ENCODE data around the gene GOLGA1. TPM values are rescaled to one million over a fixed set of nuclear protein-coding genes. Genes with fewer than 3 reads are reported as not detected.

The GOLGA1 gene
- total and polyA plus RNA-seq, 9 of the 15 experiments (the other 6 are each of a cell fraction or from before 2014, with no cell fraction given) = 2.9 to 15.9 (median 8.5) TPM

GRCh38 chr9:124861342-124862229, 79.3 kb downstream of the GOLGA1 start, which contains the start of the genes ARPC5L and RPL35 (continued):
- no peak for TF ChIP-seq NFATC3 (IDR thresholded peaks at IDR 0.05)
- no peak for TF ChIP-seq ZNF445 (CRISPR knock-in tag; IDR thresholded peaks at IDR 0.05; ENCODE audit: low read depth)
- peak; percentile 98 for TF ChIP-seq BRD4 (IDR thresholded peaks at IDR 0.05)
- TF ChIP-seq ZKSCAN1 (IDR thresholded peaks at IDR 0.05; ENCODE audit: low read depth, low read length) = no peak
- TF ChIP-seq POLR2AphosphoS2 (IDR thresholded peaks at IDR 0.05; ENCODE audit: low read length) = peak; percentile 64; the same call in 1 of the 2 replicates
- TF ChIP-seq HEY1 (CRISPR knock-in tag; IDR thresholded peaks at IDR 0.05; ENCODE audit: borderline replicate concordance) = no peak
- no peak for TF ChIP-seq TCF3 (CRISPR knock-in tag; IDR thresholded peaks at IDR 0.05)
- TF ChIP-seq THAP12 (CRISPR knock-in tag; IDR thresholded peaks at IDR 0.05) = peak; percentile 34; the same call in 1 of the 2 replicates
- no peak for TF ChIP-seq RFX7 (CRISPR knock-in tag; IDR thresholded peaks at IDR 0.05)
- TF ChIP-seq, protein P1, sequence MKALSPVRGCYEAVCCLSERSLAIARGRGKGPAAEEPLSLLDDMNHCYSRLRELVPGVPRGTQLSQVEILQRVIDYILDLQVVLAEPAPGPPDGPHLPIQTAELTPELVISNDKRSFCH (CRISPR knock-in tag; IDR thresholded peaks at IDR 0.05) = no peak
- TF ChIP-seq, protein P1 (tag; IDR thresholded peaks at IDR 0.05) = peak; percentile 47; the same call in 1 of the 2 replicates
- TF ChIP-seq ZNF609 (CRISPR knock-in tag; IDR thresholded peaks at IDR 0.05; ENCODE audit: borderline replicate concordance) = no peak
- TF ChIP-seq, protein P2, sequence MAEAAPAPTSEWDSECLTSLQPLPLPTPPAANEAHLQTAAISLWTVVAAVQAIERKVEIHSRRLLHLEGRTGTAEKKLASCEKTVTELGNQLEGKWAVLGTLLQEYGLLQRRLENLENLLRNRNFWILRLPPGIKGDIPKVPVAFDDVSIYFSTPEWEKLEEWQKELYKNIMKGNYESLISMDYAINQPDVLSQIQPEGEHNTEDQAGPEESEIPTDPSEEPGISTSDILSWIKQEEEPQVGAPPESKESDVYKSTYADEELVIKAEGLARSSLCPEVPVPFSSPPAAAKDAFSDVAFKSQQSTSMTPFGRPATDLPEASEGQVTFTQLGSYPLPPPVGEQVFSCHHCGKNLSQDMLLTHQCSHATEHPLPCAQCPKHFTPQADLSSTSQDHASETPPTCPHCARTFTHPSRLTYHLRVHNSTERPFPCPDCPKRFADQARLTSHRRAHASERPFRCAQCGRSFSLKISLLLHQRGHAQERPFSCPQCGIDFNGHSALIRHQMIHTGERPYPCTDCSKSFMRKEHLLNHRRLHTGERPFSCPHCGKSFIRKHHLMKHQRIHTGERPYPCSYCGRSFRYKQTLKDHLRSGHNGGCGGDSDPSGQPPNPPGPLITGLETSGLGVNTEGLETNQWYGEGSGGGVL (CRISPR knock-in tag; IDR thresholded peaks at IDR 0.05) = no peak
- no peak for TF ChIP-seq KAT8 (IDR thresholded peaks at IDR 0.05; ENCODE audit: low read depth)
- no peak for TF ChIP-seq SMARCE1 (IDR thresholded peaks at IDR 0.05)
- no peak for TF ChIP-seq ZNF3 (CRISPR knock-in tag; IDR thresholded peaks at IDR 0.05)
- TF ChIP-seq ZNF707 (CRISPR knock-in tag; conservative IDR thresholded peaks at IDR 0.05) = no peak
- TF ChIP-seq POLR2G (IDR thresholded peaks at IDR 0.05; ENCODE audit: low read depth, low read length) = peak; percentile 99
- TF ChIP-seq GABPA (tag; conservative IDR thresholded peaks at IDR 0.05; ENCODE audit: low read depth) = no peak
